Spleen (tissue), 7 donors: ENCODE measurements around the gene TCF7L2.

ENCODE experiments used
- POLR2A ChIP-seq, 3 donors: fragments of 450-650 bp; IDR thresholded peaks; one replicate each; pipeline ENCODE4 v1.5.1; 2017; ENCODE audit warnings: antibody characterized with exemption in 3 of 3, mild to moderate bottlenecking in 1 of 3
- TF ChIP-seq, protein P1 (sequence below), 11 experiments: fragments of 200-600 bp in 7 of 11; fragments of 450-650 bp in 4 of 11; sonication (generic) in 4 of 11; IDR thresholded peaks in 8 of 11; conservative IDR thresholded peaks in 3 of 11; 1 replicate in 7 of 11; 2 replicates in 4 of 11; pipeline versions ENCODE4 v1.4.0 to v1.8.0; 2016 to 2021; ENCODE audit warnings: antibody characterized with exemption in 11 of 11, inconsistent platforms in 4 of 11, mild to moderate bottlenecking in 1 of 11
- donor health status: DM: no; HTN: no; CAD: no; lungs with moderate emphysema.
- donor health status: DM: no; HTN: no; CAD: no.
- donor health status: DM: no; HTN: no; CAD: no.

DNA sequence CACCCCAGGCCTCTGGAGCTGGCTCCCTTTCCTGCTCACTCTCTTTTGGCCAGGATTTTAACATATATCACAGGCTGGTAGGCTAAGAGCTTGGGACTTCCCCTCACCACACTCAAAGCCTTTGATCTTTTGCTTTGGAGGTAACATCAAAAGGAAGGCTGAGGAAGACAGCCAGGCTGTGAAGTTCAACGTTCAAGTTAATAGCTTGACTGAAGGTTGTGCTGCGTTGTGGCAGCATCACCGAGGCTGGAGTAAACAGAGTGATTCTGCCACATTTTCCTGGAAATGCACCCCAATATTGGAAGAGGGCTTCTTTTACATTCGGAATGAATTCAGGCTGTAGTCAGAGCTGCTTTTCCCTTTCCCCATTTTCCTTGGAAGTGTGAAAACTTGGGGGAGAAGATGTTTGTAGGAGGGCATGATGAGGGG lies 57.3 kb downstream of the TCF7L2 start:
- no peak for TF ChIP-seq POLR2A (IDR thresholded peaks at IDR 0.05)
- TF ChIP-seq, protein P1, sequence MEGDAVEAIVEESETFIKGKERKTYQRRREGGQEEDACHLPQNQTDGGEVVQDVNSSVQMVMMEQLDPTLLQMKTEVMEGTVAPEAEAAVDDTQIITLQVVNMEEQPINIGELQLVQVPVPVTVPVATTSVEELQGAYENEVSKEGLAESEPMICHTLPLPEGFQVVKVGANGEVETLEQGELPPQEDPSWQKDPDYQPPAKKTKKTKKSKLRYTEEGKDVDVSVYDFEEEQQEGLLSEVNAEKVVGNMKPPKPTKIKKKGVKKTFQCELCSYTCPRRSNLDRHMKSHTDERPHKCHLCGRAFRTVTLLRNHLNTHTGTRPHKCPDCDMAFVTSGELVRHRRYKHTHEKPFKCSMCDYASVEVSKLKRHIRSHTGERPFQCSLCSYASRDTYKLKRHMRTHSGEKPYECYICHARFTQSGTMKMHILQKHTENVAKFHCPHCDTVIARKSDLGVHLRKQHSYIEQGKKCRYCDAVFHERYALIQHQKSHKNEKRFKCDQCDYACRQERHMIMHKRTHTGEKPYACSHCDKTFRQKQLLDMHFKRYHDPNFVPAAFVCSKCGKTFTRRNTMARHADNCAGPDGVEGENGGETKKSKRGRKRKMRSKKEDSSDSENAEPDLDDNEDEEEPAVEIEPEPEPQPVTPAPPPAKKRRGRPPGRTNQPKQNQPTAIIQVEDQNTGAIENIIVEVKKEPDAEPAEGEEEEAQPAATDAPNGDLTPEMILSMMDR (IDR thresholded peaks at IDR 0.05 in 8 of 11, conservative IDR thresholded peaks at IDR 0.05 in 3 of 11): no peak
